ENCODE measurements around the gene FADS2. TPM values are rescaled to one million over a fixed set of nuclear protein-coding genes. Genes with fewer than 3 reads are reported as not detected.

FADS2 gene
- total and polyA plus RNA-seq, 9 of the 15 experiments (the other 6 are each of a cell fraction or from before 2014, with no cell fraction given) = 2.9 to 42.8 (median 16.2) TPM

DNA sequence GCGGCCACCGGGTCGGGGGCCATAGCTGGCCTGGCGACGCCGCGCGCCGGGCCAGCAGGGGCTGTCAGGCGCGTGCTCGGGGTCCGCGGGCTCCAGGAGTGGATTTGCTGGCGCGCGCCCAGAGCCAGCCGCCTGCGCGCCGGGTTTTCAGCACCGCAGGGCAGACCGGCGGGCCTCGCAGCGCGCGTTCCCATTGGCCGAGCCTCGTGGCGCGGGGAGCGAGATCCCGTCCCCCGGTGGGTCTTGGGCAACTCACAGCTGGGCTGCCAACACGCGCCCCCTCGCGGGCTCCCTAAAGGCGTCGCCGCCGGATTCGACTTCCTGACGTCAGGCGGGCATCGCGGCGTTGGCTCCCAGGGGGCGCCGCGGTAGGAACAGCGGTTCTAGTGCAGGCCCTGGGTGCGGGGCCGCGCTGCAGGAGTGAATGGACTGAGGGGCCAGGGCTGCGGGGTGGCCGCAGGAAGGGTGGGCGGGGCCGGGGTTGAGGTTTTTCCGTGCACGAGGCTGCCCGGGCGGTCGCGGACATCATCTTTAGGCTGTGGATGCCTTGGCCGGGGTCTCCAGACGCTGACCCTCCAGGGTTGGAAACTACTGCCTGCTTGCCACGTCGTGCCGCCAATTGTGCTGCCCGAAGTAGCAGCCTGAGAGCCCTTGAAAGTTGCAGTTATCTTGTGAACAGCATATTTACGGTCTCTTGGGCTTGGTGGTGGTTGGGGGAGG is 11.2 kb upstream of the FADS2 start, which contains the start of gene FADS1 (continued):
- TF ChIP-seq, protein P1, sequence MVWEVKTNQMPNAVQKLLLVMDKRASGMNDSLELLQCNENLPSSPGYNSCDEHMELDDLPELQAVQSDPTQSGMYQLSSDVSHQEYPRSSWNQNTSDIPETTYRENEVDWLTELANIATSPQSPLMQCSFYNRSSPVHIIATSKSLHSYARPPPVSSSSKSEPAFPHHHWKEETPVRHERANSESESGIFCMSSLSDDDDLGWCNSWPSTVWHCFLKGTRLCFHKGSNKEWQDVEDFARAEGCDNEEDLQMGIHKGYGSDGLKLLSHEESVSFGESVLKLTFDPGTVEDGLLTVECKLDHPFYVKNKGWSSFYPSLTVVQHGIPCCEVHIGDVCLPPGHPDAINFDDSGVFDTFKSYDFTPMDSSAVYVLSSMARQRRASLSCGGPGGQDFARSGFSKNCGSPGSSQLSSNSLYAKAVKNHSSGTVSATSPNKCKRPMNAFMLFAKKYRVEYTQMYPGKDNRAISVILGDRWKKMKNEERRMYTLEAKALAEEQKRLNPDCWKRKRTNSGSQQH (CRISPR knock-in tag; IDR thresholded peaks at IDR 0.05) = no peak
- no peak for TF ChIP-seq CBFB (CRISPR knock-in tag; IDR thresholded peaks at IDR 0.05)
- TF ChIP-seq POU5F1 (IDR thresholded peaks at IDR 0.05; ENCODE audit: borderline replicate concordance, low read depth, low read length, partially characterized antibody) = no peak
- peak; percentile 89 to 93 for TF ChIP-seq MAZ (CRISPR knock-in tag; conservative IDR thresholded peaks at IDR 0.05 in 1 of 2, IDR thresholded peaks at IDR 0.05 in 1 of 2)
- TF ChIP-seq STAT5B (CRISPR knock-in tag; IDR thresholded peaks at IDR 0.05) = no peak
- TF ChIP-seq NCOA1 (IDR thresholded peaks at IDR 0.05; ENCODE audit: low read depth) = no peak
- peak; percentile 97 for TF ChIP-seq CTBP1 (IDR thresholded peaks at IDR 0.05; ENCODE audit: borderline replicate concordance)
- no peak for TF ChIP-seq SIRT6 (IDR thresholded peaks at IDR 0.05; ENCODE audit: low read depth, low read length)
- peak; percentile 90 for TF ChIP-seq POLR2G (IDR thresholded peaks at IDR 0.05; ENCODE audit: low read depth, low read length)
- no peak for TF ChIP-seq ASH1L (IDR thresholded peaks at IDR 0.05; ENCODE audit: borderline replicate concordance, low read depth, partially characterized antibody)
- TF ChIP-seq MTA2 (IDR thresholded peaks at IDR 0.05; ENCODE audit: low read depth) = no peak
- TF ChIP-seq, protein P2, sequence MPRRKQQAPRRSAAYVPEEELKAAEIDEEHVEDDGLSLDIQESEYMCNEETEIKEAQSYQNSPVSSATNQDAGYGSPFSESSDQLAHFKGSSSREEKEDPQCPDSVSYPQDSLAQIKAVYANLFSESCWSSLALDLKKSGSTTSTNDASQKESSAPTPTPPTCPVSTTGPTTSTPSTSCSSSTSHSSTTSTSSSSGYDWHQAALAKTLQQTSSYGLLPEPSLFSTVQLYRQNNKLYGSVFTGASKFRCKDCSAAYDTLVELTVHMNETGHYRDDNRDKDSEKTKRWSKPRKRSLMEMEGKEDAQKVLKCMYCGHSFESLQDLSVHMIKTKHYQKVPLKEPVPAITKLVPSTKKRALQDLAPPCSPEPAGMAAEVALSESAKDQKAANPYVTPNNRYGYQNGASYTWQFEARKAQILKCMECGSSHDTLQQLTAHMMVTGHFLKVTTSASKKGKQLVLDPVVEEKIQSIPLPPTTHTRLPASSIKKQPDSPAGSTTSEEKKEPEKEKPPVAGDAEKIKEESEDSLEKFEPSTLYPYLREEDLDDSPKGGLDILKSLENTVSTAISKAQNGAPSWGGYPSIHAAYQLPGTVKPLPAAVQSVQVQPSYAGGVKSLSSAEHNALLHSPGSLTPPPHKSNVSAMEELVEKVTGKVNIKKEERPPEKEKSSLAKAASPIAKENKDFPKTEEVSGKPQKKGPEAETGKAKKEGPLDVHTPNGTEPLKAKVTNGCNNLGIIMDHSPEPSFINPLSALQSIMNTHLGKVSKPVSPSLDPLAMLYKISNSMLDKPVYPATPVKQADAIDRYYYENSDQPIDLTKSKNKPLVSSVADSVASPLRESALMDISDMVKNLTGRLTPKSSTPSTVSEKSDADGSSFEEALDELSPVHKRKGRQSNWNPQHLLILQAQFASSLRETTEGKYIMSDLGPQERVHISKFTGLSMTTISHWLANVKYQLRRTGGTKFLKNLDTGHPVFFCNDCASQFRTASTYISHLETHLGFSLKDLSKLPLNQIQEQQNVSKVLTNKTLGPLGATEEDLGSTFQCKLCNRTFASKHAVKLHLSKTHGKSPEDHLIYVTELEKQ (CRISPR knock-in tag; IDR thresholded peaks at IDR 0.05) = no peak
- no peak for TF ChIP-seq MED1 (CRISPR knock-in tag; IDR thresholded peaks at IDR 0.05; ENCODE audit: borderline replicate concordance)
- no peak for TF ChIP-seq BDP1 (IDR thresholded peaks at IDR 0.05; ENCODE audit: insufficient read depth, insufficient read length)
- TF ChIP-seq SAFB (IDR thresholded peaks at IDR 0.05; ENCODE audit: borderline replicate concordance, low read depth, low read length) = 0 out of 2 replicates have a peak, but pooled peaks have one; percentile 43
- TF ChIP-seq KDM1A (IDR thresholded peaks at IDR 0.05) = peak in 1 of 2 experiments; percentile 29; a peak in 1 of 4 replicates
- TF ChIP-seq FOXK1 (CRISPR knock-in tag; IDR thresholded peaks at IDR 0.05; ENCODE audit: borderline replicate concordance) = no peak
- no peak for TF ChIP-seq ELK1 (CRISPR knock-in tag; IDR thresholded peaks at IDR 0.05)
- TF ChIP-seq ZNF12 (CRISPR knock-in tag; IDR thresholded peaks at IDR 0.05) = no peak; the same call in 1 of the 2 replicates
- peak in 1 of 2 experiments; percentile 84; a peak in 1 of 4 replicates for TF ChIP-seq KDM4B (IDR thresholded peaks at IDR 0.05; ENCODE audit: borderline replicate concordance in 2 of 2, low read depth in 1 of 2)
